Mesothelial cell of epicardium (in vitro differentiated cells): Measurements from ENCODE around the gene SHC3. TPM values are rescaled to one million over a fixed set of nuclear protein-coding genes. Genes with fewer than 3 reads are reported as not detected.

Source experiments
- DNase-seq, 2 experiments: peaks; one replicate each; pipeline ENCODE4 v3.0.0; 2021; ENCODE audit warnings: low spot score in 2 of 2; ENCODE audit not compliant: unreplicated experiment in 2 of 2
- H3K27ac Mint-ChIP-seq: 2 replicates; pipeline ENCODE4 v1.8.0; 2021; ENCODE audit warnings: mixed read lengths
- H3K27me3 Mint-ChIP-seq: 2 replicates; pipeline ENCODE4 v1.8.0; 2021; ENCODE audit warnings: low read depth, mixed read lengths
- H3K36me3 Mint-ChIP-seq: 2 replicates; pipeline ENCODE4 v1.8.0; 2021; ENCODE audit warnings: mixed read lengths
- H3K4me1 Mint-ChIP-seq: 2 replicates; pipeline ENCODE4 v1.8.0; 2021; ENCODE audit warnings: mixed read lengths
- H3K4me3 Mint-ChIP-seq: 2 replicates; pipeline ENCODE4 v1.8.0; 2021; ENCODE audit warnings: mild to moderate bottlenecking, moderate library complexity, mixed read lengths
- H3K9me3 Mint-ChIP-seq: 2 replicates; pipeline ENCODE4 v1.8.0; 2021; ENCODE audit warnings: mixed read lengths
- total RNA-seq: library from RNA; stranded (reverse); gene quantifications from 3 replicates; pipeline ENCODE4 v1.2.1, GENCODE V29; 2021
- TF ChIP-seq, protein P1 (sequence below): fragments of 200-600 bp; sonication (generic); IDR thresholded peaks from one replicate; pipeline ENCODE4 v1.5.0; 2021; ENCODE audit warnings: antibody characterized with exemption; ENCODE audit not compliant: unreplicated experiment

The SHC3 gene
- total RNA-seq, 1 donor from 2014 or later: 2.1 TPM

DNA sequence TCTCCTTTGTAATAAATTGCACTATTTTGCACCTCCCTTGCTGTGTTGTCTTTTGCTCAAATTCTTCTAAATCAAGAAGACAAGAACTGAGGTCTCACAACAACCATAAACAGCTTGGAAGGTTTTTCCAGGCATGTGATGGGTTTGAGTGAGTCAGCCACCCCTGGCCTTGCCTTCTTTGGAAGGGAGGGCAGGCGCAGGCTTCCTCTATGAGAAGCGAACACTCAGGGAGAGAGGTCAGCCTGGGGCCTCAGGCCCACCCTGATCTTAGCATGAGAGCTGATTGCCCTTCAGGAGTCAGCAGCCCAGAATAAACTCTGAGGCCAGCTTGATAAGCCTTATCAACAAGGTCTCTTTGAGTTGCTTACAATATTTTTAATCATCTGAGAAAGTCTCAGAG, 155.7 kb downstream of the SHC3 start:
- Mint-ChIP-seq H3K4me3 (no peak overlapping the region), H3K9me3 (peaks cover 7% of the 10 kb centered on the region), H3K27ac (peak overlapping the region; percentile 94), H3K4me1 (peaks cover 34% of the 10 kb centered on the region), H3K36me3 (peaks cover 2% of the 10 kb centered on the region), H3K27me3 (no peaks in the 10 kb centered on the region)
- TF ChIP-seq, protein P1, sequence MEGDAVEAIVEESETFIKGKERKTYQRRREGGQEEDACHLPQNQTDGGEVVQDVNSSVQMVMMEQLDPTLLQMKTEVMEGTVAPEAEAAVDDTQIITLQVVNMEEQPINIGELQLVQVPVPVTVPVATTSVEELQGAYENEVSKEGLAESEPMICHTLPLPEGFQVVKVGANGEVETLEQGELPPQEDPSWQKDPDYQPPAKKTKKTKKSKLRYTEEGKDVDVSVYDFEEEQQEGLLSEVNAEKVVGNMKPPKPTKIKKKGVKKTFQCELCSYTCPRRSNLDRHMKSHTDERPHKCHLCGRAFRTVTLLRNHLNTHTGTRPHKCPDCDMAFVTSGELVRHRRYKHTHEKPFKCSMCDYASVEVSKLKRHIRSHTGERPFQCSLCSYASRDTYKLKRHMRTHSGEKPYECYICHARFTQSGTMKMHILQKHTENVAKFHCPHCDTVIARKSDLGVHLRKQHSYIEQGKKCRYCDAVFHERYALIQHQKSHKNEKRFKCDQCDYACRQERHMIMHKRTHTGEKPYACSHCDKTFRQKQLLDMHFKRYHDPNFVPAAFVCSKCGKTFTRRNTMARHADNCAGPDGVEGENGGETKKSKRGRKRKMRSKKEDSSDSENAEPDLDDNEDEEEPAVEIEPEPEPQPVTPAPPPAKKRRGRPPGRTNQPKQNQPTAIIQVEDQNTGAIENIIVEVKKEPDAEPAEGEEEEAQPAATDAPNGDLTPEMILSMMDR: no peak
- no peak for DNase-seq

DNA sequence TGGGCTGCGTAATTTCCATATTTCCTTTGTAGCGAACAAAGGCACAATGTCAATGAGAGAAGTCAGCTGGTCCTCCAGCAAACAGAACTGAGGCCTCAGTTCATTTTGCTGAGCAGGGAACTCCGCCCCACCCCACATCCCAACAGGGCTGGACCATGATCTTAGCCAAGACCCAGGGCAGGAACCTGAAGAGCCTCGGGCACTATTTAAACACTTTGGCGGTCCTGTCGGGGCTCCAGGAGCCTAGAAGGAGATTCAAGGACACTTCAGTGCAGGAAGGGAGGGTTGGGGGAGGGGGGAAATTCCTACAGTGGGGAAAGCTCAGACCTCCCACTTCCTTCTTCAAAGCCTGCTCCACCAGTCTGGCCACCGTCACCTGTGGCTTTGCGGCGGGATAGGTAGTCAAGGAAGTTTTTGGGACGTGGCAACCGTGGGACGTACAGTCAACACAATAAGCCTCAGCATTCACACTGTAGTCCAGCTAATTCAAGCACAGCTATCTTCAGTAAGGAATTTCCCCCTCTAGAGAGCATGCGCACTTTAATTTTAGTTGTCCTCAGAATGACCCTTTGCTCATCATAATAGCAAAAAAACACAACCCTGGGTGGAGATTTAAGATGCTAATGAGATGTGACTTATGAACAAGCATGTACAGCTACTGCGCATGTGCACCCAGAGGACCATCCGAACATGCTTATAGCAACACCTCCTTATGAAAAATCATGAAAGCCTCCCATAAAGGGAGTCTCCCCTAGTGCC, 156.4 kb downstream of the SHC3 start:
- Mint-ChIP-seq H3K27me3 (no peaks in the 10 kb centered on the region), H3K4me3 (no peak overlapping the region), H3K4me1 (peaks cover 34% of the 10 kb centered on the region), H3K36me3 (peaks cover 2% of the 10 kb centered on the region), H3K9me3 (peaks cover 12% of the 10 kb centered on the region), H3K27ac (peak overlapping the region; percentile 94)
- TF ChIP-seq, protein P1: no peak
- DNase-seq: no peak

DNA sequence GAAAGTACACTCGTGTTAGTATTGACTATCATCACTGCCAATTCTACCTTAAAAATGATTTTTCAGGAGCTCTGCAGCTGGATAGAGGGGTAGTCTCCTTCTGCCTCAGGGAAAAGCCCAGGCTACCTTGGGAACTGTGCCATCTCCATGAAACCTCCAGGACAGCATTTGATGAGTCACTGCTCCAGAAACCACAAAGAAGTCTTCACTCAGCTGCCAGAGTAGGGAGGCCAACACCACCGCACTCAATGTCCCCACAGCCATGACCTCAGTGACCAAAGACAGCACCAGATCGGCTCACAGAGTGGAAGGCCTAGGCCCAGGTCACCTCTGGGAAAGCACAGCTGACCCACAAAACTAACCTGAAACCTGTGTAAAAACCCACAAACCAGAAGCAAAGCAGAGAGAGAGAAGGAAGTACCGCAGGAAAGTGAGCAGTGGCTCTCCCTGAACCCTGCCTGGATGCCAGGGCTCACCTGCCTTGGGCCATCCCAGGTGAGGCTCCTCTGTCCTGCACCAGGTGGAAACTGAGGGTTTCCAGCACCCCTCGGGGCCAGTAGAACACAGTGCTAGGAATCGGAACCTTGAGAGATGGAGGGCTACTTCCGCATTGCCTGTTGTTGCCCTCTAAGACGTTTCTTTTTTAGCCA, 157.3 kb downstream of the SHC3 start:
- no peak overlapping the region for H3K4me3 Mint-ChIP-seq
- no peaks in the 10 kb centered on the region for H3K27me3 Mint-ChIP-seq
- H3K4me1 Mint-ChIP-seq: peaks cover 34% of the 10 kb centered on the region
- peaks cover 12% of the 10 kb centered on the region for H3K9me3 Mint-ChIP-seq
- H3K27ac Mint-ChIP-seq: peak overlapping the region; percentile 94
- peaks cover 2% of the 10 kb centered on the region for H3K36me3 Mint-ChIP-seq
- TF ChIP-seq, protein P1: no peak
- DNase-seq: no peak

DNA sequence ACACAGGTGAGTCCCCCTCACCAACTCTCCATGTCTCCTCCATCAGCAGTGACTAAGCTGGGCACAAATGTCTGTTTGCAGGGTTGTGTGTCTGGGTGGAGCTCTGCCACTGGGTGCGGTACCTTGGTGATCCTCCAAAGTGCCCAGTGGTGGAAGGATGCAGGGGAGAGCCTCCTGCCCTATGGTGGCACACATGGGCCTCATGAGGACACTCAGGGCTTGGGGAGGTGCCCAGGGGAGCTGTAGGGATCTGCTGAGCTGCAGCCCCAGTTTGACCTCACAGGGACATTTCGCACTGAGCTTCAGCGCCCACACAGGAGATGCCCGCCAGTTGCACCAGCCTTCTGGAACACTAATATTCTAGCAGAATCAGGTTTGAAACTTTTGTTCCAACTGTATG, 157.9 kb downstream of the SHC3 start:
- peaks cover 34% of the 10 kb centered on the region for H3K4me1 Mint-ChIP-seq
- DNase-seq: no peak
- H3K36me3 Mint-ChIP-seq: peaks cover 2% of the 10 kb centered on the region
- no peaks in the 10 kb centered on the region for H3K27me3 Mint-ChIP-seq
- H3K27ac Mint-ChIP-seq: no peak overlapping the region
- no peak overlapping the region for H3K4me3 Mint-ChIP-seq
- TF ChIP-seq, protein P1: no peak
- H3K9me3 Mint-ChIP-seq: peaks cover 12% of the 10 kb centered on the region

DNA sequence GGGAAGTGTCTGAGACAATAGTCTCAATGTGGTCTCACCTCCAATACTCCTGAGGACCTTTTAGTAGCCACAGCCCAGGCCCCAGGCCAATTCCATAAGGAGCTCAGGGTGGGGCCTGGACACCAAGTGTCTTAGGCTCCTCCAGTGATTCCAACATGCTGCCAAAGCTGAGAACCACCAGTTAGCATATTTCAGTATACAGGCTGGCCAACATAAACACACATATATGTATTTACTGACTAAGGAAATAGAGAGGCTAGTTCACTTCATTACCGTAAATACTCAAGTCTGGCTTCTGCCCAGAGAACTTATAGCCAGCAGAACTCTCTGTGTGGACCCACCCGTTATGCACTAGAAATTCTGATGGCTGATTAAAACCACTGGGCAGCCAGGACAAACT, 163.3 kb downstream of the SHC3 start:
- Mint-ChIP-seq H3K36me3 (peaks cover 2% of the 10 kb centered on the region), H3K4me1 (no peaks in the 10 kb centered on the region), H3K27me3 (no peaks in the 10 kb centered on the region), H3K27ac (no peak overlapping the region), H3K4me3 (no peak overlapping the region), H3K9me3 (peaks cover 15% of the 10 kb centered on the region)
- DNase-seq: no peak
- TF ChIP-seq, protein P1: no peak
